Activated CD8-positive, alpha-beta memory T cell treated with anti-CD3 and anti-CD28 coated beads for 4 hours (primary cell): ENCODE data around the gene CXCL9.
"Not testable (repeated sequence)": the region's sequence is repeated elsewhere in the genome, so short reads cannot be mapped to it uniquely, and the experiment has no call there.

Experiments used
- DNase-seq, 2 donors: peaks; one replicate each; pipeline ENCODE4 v3.0.0-alpha.2; 2020; ENCODE audit warnings: low read depth in 2 of 2

The CXCL9 gene

GRCh38 chr4:75954811-75955210 lies 52.5 kb downstream of the CXCL9 start:
- DNase-seq, result not testable (repeated sequence)

GRCh38 chr4:75953509-75953908 lies 53.8 kb downstream of the CXCL9 start:
- no peak for DNase-seq
